GM12878 (cell line): Measurements from ENCODE around the gene NUP205. TPM values are rescaled to one million over a fixed set of nuclear protein-coding genes. Genes with fewer than 3 reads are reported as not detected.

ENCODE experiments used
- ATAC-seq: fragments of 200-7000 bp; cut with Tn5 transposase; 3 replicates; pipeline ENCODE4 v1.9.1; 2020; ENCODE audit warnings: mild to moderate bottlenecking, moderate library complexity
- BruUV-seq: library from RNA; stranded (reverse); fragments of 400-500 nt; replicated peaks from 2 replicates; lab custom pipeline; 2021; lab: Mats Ljungman, UMichigan
- CTCF ChIA-PET: fragments of 300-600 bp; sonication (Branson Sonifier 250); formaldehyde crosslinking; extraction: SDS; loops from one replicate; lab custom pipeline; 2021; ENCODE audit warnings: inconsistent platforms; lab: Yijun Ruan, JAX
- POLR2A ChIA-PET: fragments of 350-600 bp; formaldehyde crosslinking; extraction: SDS; loops from one replicate; lab custom pipeline; 2021; ENCODE audit warnings: inconsistent platforms; lab: Charles Lee
- RAD21 ChIA-PET: fragments of 300-600 bp; sonication (Branson Sonifier 250); formaldehyde crosslinking; loops from one replicate; lab custom pipeline; 2023; ENCODE audit warnings: antibody characterized with exemption; ENCODE audit not compliant: unreplicated experiment; lab: Charles Lee
- SMC1A ChIA-PET: fragments of 300-600 bp; sonication (Branson Sonifier 250); formaldehyde crosslinking; loops from one replicate; lab custom pipeline; 2023; ENCODE audit not compliant: unreplicated experiment, uncharacterized antibody; lab: Charles Lee
- DNase-seq: peaks from one replicate; pipeline ENCODE4 v3.0.0-alpha.2; 2011; ENCODE audit warnings: low read depth, low spot score
- FAIRE-seq: peaks from 3 replicates; lab custom pipeline; 2011; peaks lifted over from hg19 to GRCh38; lab: Jason Lieb, UNC
- H2AFZ ChIP-seq: 2 replicates; pipeline ENCODE4 v1.6.0; 2011; ENCODE audit warnings: low read depth, low read length, control low read depth; ENCODE audit not compliant: control insufficient read depth
- H3K27ac ChIP-seq: 2 replicates; pipeline ENCODE4 v1.5.1; 2011; ENCODE audit warnings: control low read depth; ENCODE audit not compliant: control insufficient read depth, insufficient read depth
- H3K27me3 ChIP-seq, 2 experiments: replicated peaks in 1 of 2; 2 replicates each; pipeline versions ENCODE4 v1.6.0 to v1.6.1; 2011; ENCODE audit warnings: low read length in 1 of 2; ENCODE audit not compliant: control insufficient read depth in 2 of 2, insufficient read depth in 2 of 2
- H3K36me3 ChIP-seq, 2 experiments: 2 replicates each; pipeline ENCODE4 v1.5.1; 2011; ENCODE audit warnings: low read length in 1 of 2; ENCODE audit not compliant: control insufficient read depth in 2 of 2, insufficient read depth in 2 of 2
- H3K4me1 ChIP-seq: 2 replicates; pipeline ENCODE4 v1.6.1; 2011; ENCODE audit warnings: mild to moderate bottlenecking, low read length, moderate library complexity, mixed read lengths; ENCODE audit not compliant: control insufficient read depth, insufficient read depth
- H3K4me2 ChIP-seq: 2 replicates; pipeline ENCODE4 v1.6.0; 2011; ENCODE audit warnings: control low read depth; ENCODE audit not compliant: control insufficient read depth, insufficient read depth
- H3K4me3 ChIP-seq: fragments of 200-600 bp; sonication (generic); 2 replicates; pipeline ENCODE4 v1.5.1; 2016
- H3K79me2 ChIP-seq: 2 replicates; pipeline ENCODE4 v1.6.0; 2011; ENCODE audit warnings: low read length; ENCODE audit not compliant: control insufficient read depth, insufficient read depth
- H3K9ac ChIP-seq: 2 replicates; pipeline ENCODE4 v1.8.0; 2011; ENCODE audit warnings: low read length, control low read depth, mixed read lengths; ENCODE audit not compliant: control insufficient read depth, insufficient read depth
- H3K9me3 ChIP-seq: replicated peaks from 3 replicates; pipeline ENCODE4 v1.5.1; 2011; ENCODE audit warnings: mild to moderate bottlenecking, low read length; ENCODE audit not compliant: control insufficient read depth, insufficient read depth
- H4K20me1 ChIP-seq: 2 replicates; pipeline ENCODE4 v1.6.0; 2011; ENCODE audit not compliant: control insufficient read depth, insufficient read depth
- HDAC2 ChIP-seq: fragments of 200-600 bp; sonication (generic); IDR thresholded peaks from 2 replicates; pipeline ENCODE4 v1.6.1; 2017
- RAD21 ChIP-seq: IDR thresholded peaks from 2 replicates; pipeline ENCODE4 v1.6.1; 2011; ENCODE audit warnings: mild to moderate bottlenecking, low read depth, low read length, moderate library complexity; ENCODE audit not compliant: insufficient read depth
- SMC3 ChIP-seq: IDR thresholded peaks from 2 replicates; pipeline ENCODE4 v1.6.1; 2011; ENCODE audit warnings: low read length, improper control_type of control experiment, borderline replicate concordance
- SPI1 ChIP-seq: IDR thresholded peaks from 2 replicates; pipeline ENCODE4 v1.6.1; 2011; ENCODE audit warnings: low read depth, mild to moderate bottlenecking, low read length, moderate library complexity, borderline replicate concordance; ENCODE audit not compliant: insufficient read depth
- ZNF24 ChIP-seq: fragments of 450-650 bp; IDR thresholded peaks from 2 replicates; pipeline ENCODE4 v1.6.1; 2017; ENCODE audit warnings: antibody characterized with exemption, mild to moderate bottlenecking
- ZNF622 ChIP-seq: fragments of 450-650 bp; IDR thresholded peaks from 2 replicates; pipeline ENCODE4 v1.6.1; 2017; ENCODE audit warnings: mild to moderate bottlenecking, inconsistent platforms
- WGBS: methylation state at CpG from one replicate; pipeline ENCODE4 v1.1.6; 2016; ENCODE audit warnings: low lambda C conversion rate; ENCODE audit not compliant: insufficient replicate concordance, insufficient coverage; ENCODE audit errors: missing lambda C conversion rate; 5-methylcytosine and 5-hydroxymethylcytosine counted together
- in situ Hi-C: fragments of 300-500 bp; cut with MboI; formaldehyde crosslinking; loops from 9 replicates; pipeline ENCODE4 v1.14.3; 2018; ENCODE audit warnings: mixed read lengths
- intact Hi-C: fragments of 100-400 bp; cut with micrococcal nuclease; formaldehyde crosslinking; loops from one replicate; pipeline ENCODE4 v1.14.2; 2022; ENCODE audit not compliant: unreplicated experiment
- polyA plus RNA-seq, 11 experiments: library from polyadenylated mRNA; depleted of rRNA in 4 of 11; unstranded in 6 of 11; stranded (reverse) in 5 of 11; fragments of >200 nt; fragmentation: Nextera tagmentation in 4 of 11; fragmentation: Illumina TruSeq in 1 of 11; extraction: Ambion mirVana in 4 of 11; extraction: Trizol in 1 of 11; gene quantifications; 1 replicate in 1 of 11; 2 replicates in 10 of 11; pipeline versions ENCODE4 v1.2.1 to v1.2.3, GENCODE V29; 2011 to 2016; ENCODE audit warnings: inconsistent platforms in 2 of 11, missing spikeins in 2 of 11, low read depth in 1 of 11
- total RNA-seq, 4 experiments: library from RNA; depleted of rRNA in 3 of 4; stranded (reverse); fragments of >200 nt in 3 of 4; fragmentation: Illumina TruSeq in 1 of 4; extraction: Trizol in 1 of 4; gene quantifications; 2 replicates each; pipeline versions ENCODE4 v1.2.1 to v1.2.3, GENCODE V29; 2013 to 2021
- TF ChIP-seq, protein P1 (sequence below), 3 experiments: IDR thresholded peaks in 2 of 3; conservative IDR thresholded peaks in 1 of 3; 2 replicates each; pipeline ENCODE4 v1.5.1; 2011; ENCODE audit warnings: low read depth in 3 of 3, low read length in 3 of 3, mild to moderate bottlenecking in 3 of 3, control low read depth in 2 of 3, moderate library complexity in 2 of 3, inconsistent platforms in 1 of 3, mixed read lengths in 1 of 3; ENCODE audit not compliant: control insufficient read depth in 2 of 3, insufficient read depth in 1 of 3; ENCODE audit errors: extremely low read depth in 1 of 3

NUP205 gene
- total and polyA plus RNA-seq, 10 of the 15 experiments (the other 5 are each of a cell fraction or from before 2014, with no cell fraction given): 41.4 to 110 (median 85.9) TPM

DNA sequence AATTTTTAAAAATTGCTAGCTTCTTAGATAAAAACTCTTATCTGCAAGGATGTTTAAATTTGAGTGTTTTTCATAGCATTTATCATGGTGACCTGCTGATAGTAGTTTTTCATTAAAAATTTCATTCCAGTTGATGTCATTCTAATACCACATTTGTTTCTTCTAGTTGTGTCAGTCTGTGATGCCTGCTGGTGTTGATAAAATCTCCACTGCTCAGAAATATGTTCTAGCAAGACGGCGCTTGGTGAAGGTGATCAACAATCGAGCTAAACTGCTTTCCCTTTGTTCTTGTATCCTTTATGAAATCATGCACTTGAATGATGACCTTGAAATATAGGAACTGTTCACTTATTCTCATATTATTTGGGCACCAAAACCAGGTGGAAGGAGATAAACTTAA is 87.0 kb downstream of the NUP205 start (continued):
- TF ChIP-seq SPI1: no peak
- no peak for TF ChIP-seq HDAC2
- TF ChIP-seq, all 136 proteins: peak for 0

GRCh38 chr7:135645296-135645904 is 87.7 kb downstream of the NUP205 start:
- DNase-seq (no peak), ATAC-seq (peak; percentile 83), FAIRE-seq (peak; percentile 83)
- H4K20me1 ChIP-seq: no peaks in the 10 kb centered on the region
- no TSS peak for BruUV-seq
- no peak overlapping the region for H3K9ac ChIP-seq
- in situ Hi-C loops (loop anchor here (5.0 kb wide), 1 partner anchor 373 kb away; no protein-coding TSS in a partner anchor), intact Hi-C loops (loop anchor here (1.0 to 10.0 kb wide), 3 partner anchors 135 to 364 kb away; partner anchors contain the start of gene CNOT4)
- H3K9me3 ChIP-seq: no peaks in the 10 kb centered on the region
- no peak overlapping the region for H3K4me3 ChIP-seq
- no peaks in the 10 kb centered on the region for H3K27me3 ChIP-seq
- 33% methylated on average over 6 of the region's 6 CpGs for WGBS
- ChIA-PET POLR2A (interaction anchor here (1.0 kb wide), 2 partner anchors 87 to 364 kb away, joined by 3 read pairs; no protein-coding TSS in a partner anchor), RAD21 (interaction anchor here (0.6 to 2.9 kb wide), 9 partner anchors 16 to 471 kb away, joined by 3 to 24 read pairs (median 4); no protein-coding TSS in a partner anchor), CTCF (interaction anchor here (0.7 to 7.5 kb wide), 49 partner anchors 8 to 431 kb away, joined by 3 to 123 read pairs (median 4); partner anchors contain the start of genes CNOT4 and STMP1), SMC1A (interaction anchor here (0.8 to 4.1 kb wide), 23 partner anchors 10 to 371 kb away, joined by 3 to 33 read pairs (median 5); no protein-coding TSS in a partner anchor)
- no peaks in the 10 kb centered on the region for H3K79me2 ChIP-seq
- H3K27ac ChIP-seq: no peak overlapping the region
- peaks cover 7 to 42% of the 10 kb centered on the region in 2 experiments for H3K36me3 ChIP-seq
- no peaks in the 10 kb centered on the region for H3K4me1 ChIP-seq
- TF ChIP-seq SMC3 (peak; percentile 58; the same call in 1 of the 2 replicates), RAD21 (peak; percentile 54), ZNF622 (no peak), ZNF24 (no peak)
- TF ChIP-seq, protein P1, sequence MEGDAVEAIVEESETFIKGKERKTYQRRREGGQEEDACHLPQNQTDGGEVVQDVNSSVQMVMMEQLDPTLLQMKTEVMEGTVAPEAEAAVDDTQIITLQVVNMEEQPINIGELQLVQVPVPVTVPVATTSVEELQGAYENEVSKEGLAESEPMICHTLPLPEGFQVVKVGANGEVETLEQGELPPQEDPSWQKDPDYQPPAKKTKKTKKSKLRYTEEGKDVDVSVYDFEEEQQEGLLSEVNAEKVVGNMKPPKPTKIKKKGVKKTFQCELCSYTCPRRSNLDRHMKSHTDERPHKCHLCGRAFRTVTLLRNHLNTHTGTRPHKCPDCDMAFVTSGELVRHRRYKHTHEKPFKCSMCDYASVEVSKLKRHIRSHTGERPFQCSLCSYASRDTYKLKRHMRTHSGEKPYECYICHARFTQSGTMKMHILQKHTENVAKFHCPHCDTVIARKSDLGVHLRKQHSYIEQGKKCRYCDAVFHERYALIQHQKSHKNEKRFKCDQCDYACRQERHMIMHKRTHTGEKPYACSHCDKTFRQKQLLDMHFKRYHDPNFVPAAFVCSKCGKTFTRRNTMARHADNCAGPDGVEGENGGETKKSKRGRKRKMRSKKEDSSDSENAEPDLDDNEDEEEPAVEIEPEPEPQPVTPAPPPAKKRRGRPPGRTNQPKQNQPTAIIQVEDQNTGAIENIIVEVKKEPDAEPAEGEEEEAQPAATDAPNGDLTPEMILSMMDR (IDR thresholded peaks at IDR 0.05 in 2 of 3, conservative IDR thresholded peaks at IDR 0.05 in 1 of 3; ENCODE audit: control insufficient read depth in 2 of 3, extremely low read depth in 1 of 3, insufficient read depth in 1 of 3, low read depth in 3 of 3, low read length in 3 of 3): peak; percentile 56 to 65 (median 62)
- no peak overlapping the region for H2AFZ ChIP-seq
- H3K4me2 ChIP-seq: no peak overlapping the region
